NCI-H1105 (cell line): ENCODE data around the gene CYBC1.

Source experiments
- DNase-seq: peaks from one replicate; lab custom pipeline; 2025; lab: John Stamatoyannopoulos, UW

Gene CYBC1

GRCh38 chr17:82447876-82448275 is 2.7 kb downstream of the CYBC1 start:
- DNase-seq: no peak

- DNase-seq: no peak
Observed at GRCh38 chr17:82446649-82447048, 3.9 kb downstream of the CYBC1 start.

- DNase-seq: no peak
Observed at GRCh38 chr17:82446124-82446523, 4.4 kb downstream of the CYBC1 start.

DNA sequence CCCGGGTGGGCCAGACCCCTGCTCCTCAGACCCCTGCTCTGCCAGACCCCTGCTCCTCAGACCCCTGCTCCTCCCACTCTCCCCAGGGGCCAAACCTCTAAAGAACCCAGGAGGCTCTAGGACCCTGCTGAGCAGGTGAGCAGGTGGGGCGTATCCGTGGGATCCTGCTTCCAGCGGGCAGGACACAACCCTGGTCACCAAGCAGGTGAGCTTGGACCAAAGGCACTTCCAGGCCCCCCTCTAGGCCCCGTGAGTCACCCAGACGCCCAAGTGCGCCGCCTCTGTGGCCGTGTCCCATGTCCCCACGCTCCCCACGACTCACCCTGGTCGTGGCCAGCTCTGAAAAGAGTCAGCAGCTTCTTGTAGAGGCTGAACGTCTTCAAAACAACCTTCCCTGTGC is 5.0 kb downstream of the CYBC1 start:
- no peak for DNase-seq

GRCh38 chr17:82444941-82445521 is 5.5 kb downstream of the CYBC1 start:
- DNase-seq: no peak

DNA sequence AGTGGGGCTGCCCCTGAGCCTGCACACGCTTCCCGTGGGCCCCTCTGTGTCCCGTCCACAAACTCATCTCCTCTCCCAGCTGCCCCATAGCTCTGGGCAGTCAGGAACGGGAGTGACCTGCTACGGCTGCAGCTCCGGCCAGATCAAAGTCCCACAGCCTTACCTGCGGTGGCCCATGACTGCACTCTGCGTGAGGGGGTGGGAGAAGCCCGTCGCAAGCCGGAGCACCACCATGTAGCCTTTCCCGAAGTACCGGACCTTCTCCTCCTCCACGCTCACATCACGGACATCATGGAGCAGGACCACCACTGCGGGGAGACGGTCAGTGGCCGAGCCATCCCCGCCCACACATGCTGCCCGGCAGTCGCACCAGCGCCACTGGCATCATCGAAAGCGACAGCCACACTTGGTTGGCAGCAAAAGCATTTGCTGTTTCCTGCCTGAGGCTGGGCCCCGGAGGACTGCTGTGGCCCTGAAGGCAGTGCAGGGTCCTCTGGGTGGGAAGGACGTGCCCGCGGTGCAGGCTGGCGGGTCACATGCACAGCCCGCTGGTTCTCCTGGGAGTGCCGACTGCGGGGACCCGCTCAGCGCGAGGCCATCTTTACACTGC is 6.2 kb downstream of the CYBC1 start:
- DNase-seq: no peak

DNA sequence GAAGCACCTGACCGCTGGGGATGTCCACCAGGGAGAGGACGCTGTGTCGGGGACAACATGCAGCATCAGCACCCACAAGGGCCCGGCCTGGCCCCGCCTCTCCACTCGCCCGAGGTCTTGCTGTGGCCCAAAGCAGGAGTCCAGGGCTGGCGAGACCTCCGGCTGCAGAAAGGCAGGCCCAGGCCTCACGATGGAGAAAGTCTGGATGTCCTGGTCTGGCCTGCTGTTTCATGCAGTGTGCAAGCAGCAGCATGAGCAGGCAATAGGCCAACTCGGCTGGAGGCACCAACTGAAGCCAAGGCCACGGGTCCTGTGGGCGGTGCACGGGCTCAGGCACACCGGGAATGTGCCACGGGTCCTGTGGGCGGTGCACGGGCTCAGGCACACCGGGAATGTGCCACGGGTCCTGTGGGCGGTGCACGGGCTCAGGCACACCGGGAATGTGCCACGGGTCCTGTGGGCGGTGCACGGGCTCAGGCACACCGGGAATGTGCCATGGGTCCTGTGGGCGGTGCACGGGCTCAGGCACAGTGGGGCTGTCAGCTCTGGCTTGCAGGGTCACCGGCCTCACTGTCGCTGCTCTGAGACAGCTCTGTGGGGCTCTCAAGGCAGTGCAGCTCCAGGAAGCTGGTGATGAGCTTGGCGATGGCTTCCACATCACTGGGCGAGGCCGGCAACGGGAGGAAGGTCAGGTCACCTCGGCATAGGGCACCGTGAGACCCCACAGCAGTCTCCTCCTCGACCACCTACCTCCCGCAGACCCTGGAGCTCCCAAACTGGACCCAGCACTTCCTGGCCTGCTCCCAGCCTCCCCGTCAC is 6.9 kb downstream of the CYBC1 start:
- DNase-seq: no peak

- no peak for DNase-seq
Observed at GRCh38 chr17:82442643-82443464, 7.7 kb downstream of the CYBC1 start.

DNA sequence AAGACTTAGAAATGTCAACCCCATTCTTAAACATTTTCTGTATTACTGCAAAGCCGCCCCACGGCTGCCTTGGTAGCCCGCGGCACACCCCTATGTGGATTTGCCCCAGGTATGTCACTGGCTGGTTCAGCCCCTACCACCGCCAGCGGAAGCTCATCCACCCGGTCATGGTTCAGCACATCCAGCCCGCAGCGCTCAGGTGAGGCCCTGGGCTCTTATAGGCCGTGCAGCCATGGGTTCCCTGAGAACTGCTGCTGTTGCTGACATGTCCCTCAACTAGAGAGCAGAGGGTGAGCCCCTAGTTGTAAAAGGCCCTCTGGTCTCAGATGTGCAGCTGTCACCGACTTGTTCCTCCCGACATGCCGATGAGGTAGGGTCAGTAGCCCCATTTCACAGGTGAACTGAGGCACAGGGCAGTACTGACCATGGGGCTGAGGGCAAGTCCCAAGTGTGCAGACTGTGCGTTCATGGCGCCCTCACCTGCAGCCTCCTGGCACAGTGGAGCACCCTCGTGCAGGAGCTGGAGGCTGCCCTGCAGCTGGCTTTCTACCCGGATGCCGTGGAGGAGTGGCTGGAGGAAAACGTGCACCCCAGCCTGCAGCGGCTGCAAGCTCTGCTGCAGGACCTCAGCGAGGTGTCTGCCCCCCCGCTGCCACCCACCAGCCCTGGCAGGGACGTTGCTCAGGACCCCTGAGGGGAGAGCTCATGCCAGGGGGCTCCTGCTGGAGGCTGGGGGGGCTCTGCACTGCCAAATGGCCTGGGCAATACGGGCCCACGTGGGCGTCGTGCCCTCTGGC is 8.7 kb downstream of the CYBC1 start:
- DNase-seq: no peak

DNA sequence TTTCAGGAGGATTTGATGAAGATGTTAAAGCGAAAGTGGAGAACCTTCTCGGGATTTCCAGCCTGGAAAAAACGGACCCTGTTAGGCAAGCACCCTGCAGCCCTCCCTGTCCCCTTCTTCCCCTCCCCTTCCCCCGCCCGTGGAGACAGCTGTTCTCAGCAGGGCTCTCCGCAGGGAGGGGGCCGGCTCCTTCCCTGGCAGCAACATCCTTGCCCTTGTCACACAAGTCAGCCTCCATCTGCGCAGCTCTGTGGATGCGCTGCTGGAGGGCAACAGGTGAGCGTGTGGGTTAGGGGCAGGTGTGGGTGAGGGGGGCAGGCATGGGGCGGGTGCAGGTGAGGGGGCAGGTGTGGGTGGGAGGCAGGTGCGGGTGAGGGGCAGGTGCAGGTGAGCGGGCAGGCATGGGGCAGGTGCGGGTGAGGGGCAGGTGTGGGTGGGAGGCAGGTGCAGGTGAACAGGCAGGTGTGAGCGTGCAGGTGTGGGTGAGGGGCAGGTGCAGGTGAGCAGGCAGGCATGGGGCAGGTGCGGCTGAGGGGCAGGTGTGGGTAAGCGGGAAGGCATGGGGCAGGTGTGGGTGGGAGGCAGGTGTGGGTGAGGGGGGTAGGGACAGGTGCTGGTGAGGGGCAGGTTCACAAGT is 9.4 kb downstream of the CYBC1 start:
- DNase-seq: peak; percentile 50

- DNase-seq: no peak
Observed at GRCh38 chr17:82440469-82440981, 10.0 kb downstream of the CYBC1 start.

DNA sequence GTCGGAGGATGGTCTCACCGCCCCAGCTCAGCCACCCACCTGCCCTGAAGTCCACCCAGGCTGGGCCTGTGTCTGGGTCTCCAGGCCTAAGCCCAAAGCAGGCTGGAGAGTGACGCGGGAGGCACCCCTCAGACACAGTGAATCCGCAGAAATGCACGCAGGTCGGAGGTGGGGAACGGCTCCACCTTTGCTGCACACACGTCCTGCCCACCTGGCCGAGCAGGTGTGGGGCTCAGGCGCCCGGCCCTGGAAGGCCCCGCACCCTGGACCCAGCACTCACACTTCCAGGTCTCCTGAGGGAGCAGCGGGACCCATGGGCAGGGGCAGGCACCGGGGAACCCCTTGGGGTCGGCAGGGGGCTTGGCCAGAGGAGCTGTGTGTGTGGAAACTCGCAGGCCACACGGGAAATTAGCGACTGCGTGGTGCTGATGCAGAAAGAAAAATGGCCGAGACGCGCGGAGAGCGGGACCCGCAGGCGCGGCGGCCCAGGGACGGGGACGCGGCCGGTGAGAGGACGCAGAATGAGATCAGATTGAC is 10.7 kb downstream of the CYBC1 start:
- DNase-seq: no peak

DNA sequence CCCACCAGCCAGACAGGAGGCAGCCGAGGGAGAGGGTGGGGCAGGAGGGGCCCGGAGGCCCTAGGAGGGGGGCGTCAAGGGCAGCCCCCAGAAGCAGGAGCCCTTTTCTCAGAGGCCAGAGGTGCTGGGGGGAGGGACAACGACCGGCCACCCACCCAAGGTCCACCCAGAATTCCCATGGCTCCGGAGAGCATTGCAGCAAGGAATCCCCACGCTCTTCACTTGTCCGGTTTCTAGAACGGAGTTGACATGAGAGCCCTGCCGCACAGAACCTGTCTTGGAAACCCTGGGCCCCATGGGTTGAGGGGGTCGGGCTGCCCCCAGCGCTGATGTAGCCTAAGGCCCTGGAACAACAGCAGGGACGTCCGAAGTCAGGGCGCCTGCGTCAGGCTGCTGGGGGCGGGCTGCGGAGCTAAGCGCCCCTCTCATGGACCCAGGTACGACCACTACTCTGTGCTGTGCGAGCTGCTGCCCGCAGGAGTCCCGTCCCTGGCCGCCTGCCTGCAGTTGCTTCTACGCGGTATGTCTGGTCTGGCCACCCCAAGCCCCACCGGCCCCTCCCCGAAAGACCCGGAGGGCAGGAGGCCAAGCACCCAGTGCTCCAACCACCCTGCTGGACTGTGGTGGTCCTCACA is 11.2 kb downstream of the CYBC1 start:
- DNase-seq: no peak

DNA sequence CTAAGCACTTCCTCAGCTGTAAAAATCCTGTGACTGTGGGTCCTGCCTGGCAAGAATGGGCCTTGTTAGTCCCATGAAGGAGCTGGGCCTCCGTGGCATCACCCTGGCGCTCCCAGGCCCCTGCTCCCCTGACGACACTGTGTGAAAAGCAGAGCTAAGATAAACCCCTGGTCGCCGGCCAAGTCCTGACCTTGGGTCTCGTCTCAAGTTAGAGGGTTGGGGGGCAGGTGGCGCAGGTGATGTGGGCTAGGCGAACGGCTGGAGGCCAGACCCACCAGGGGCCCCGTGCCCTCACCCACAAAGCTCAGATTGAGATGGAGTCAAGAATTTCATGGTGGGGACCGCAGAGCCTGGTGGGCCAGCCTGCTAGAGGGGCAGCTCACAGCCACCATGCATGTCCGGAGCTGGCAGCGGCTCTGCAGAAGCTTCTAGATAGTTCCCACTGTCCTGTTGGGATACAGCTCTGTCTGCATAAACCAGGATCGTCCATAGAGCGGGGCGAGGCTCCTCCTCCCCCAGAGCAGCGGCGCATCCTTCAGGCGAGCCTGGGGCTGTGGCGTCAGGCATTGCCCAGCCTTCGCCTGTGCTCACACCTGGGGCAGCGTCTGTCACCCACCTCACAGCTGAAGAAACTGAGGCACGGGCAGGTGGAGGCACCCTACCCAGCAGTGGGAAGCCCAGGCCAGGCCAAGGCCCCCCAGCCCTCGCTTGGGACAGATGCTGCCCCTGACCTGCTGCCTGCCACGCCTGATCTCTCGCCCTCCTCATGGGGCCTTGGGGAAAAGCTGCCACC is 12.0 kb downstream of the CYBC1 start:
- no peak for DNase-seq

- DNase-seq: no peak
Observed at GRCh38 chr17:82437325-82437668, 13.3 kb downstream of the CYBC1 start.

GRCh38 chr17:82436601-82437324 is 13.8 kb downstream of the CYBC1 start:
- no peak for DNase-seq

GRCh38 chr17:82435601-82436583 is 14.7 kb downstream of the CYBC1 start:
- no peak for DNase-seq

DNA sequence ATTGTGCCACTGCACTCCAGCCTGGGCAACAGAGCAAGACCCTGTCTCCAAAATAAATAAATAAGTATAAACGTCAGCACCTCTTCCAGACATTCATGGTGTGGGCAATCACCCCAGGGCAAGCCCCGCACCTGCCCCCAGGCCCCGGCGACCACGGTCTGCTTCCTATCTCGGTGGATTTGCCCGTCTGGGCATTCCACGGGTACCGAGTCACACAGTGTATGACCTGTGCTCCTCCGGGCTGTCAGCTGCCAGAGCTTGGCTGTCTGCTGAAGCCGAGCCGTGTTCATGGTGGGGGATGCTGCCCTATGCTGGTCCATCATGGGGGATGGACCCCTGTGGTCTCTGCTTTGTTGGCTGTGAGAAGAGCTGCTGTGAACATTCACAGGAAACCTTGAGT is 15.4 kb downstream of the CYBC1 start:
- no peak for DNase-seq
